ENCODE measurements around the gene PARP16.

The PARP16 gene

DNA sequence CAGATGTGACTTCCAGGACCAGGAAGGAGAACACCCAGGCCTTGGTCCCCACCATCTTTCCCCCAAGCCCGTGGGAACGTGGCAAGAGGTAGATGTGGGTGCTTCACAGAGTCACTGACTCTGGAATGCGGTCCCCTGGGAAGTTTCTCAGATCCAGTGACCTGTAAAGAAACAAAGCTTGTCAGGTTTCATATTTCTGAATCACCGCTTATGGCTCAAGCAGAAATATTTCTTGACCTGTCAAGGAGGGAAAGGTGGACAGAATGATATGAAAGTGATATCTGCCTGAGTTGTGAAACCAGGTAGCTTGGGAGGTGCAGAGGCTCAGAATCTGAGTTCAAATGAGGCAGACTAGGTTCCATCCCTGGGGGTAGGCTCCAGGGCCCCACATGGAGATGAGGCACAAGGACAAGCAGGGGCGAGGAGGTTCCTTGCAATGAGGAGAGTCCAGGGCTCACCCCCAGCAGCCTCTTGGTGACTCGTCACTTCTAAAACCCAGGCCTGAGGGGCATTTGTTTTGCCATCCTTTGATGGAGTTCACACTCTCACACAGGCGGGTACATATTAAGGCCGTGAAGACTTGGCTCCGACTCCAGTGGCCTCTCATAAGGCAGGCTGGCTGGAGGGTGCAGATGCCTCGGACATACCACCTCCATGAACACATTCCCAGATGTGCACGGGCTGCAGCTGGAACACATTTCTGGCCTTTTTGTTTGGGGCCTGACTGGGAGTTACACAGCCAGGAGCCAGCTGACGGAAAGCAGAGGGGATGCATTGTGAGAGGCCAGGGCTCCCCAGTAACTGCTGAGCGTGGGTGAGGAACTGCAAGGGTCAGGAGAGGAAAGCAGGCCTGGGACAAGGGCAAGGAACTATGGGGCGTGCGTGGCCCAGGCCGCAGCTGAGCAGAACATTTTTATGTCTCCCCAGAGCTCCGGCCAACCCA, 76.7 kb downstream of the PARP16 start:
- no peak for DNase-seq (ENCODE audit: low read depth, low spot score)

DNA sequence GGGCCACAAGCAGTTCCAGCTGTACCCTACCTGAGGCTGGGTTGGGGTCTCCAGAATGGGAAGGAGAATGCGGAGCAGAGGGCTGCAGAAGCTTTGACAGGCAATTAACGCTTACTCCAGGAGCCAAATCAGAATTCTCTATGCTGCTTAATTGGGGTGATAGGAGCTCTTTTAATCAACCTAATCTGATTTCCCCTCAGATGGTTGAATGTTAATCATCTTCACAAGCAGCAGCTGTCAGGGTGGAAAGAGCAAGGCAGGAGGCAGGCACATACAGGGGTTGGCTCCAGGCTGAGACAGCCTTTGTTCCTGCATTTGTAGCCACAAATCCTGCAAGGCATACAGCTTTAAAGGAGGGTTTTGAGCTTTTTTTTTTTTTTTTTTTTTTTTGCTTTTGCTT, 78.0 kb downstream of the PARP16 start:
- DNase-seq (ENCODE audit: low read depth, low spot score): no peak
- no peak overlapping the region for H3K27ac ChIP-seq

More for the DNA sequence above, 76.7 kb downstream of the PARP16 start:
- H3K27ac ChIP-seq: no peak overlapping the region
